Muscle of back (tissue), 11 donors: ENCODE measurements around the gene CIP2A. TPM values are rescaled to one million over a fixed set of nuclear protein-coding genes. Genes with fewer than 3 reads are reported as not detected.

Experiments used
- DNase-seq, 3 donors: peaks; one replicate each; pipeline versions ENCODE4 v3.0.0 to v3.0.0-alpha.2; 2013
- polyA plus RNA-seq, 10 donors: library from polyadenylated mRNA; unstranded; fragments of 120-200 nt; gene quantifications; one replicate each; pipeline ENCODE4 v1.2.1, GENCODE V29; 2013; ENCODE audit not compliant: insufficient read length in 10 of 10

CIP2A gene
- polyA plus RNA-seq, 10 donors, result 7.9 to 12.0 (median 9.9) TPM

DNA sequence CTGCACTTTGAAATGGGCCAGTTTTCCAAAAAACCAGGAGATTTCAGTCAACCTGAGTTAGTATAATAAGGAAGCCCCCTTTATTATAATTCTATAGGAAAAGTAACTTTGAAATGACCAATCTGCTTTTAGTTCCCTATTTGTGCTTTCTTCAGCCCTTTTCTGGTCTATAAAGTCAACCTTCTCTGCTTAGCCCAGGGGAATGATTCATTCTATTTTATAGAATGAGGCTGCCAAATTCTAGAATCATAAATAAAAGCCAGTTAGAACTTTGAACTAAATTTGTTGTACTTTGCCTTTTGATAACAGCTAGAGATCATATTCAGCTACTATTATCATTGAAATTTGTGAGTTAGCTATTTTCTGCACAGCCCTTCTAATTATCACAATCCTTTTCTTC is 24.7 kb downstream of the CIP2A start:
- no peak for DNase-seq

DNA sequence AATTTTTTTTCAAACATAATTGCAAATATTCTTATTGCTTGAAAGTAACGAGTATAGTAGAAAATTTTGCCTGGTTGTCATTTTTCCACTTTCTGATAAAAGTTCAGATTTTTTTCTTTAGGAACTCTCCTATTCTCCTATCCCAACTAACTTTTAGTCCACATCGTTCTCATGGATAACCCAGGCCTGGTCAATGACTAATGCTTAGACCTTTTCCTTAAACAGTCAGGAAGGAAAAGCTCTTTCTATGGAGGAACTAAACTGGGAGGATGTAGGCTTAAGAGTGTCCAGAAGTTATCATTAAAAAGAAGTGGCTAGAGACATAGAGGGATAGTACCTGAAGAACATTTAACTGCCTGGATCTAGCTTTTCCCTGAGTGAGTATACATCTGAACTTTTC is 26.7 kb downstream of the CIP2A start:
- DNase-seq, result no peak

DNA sequence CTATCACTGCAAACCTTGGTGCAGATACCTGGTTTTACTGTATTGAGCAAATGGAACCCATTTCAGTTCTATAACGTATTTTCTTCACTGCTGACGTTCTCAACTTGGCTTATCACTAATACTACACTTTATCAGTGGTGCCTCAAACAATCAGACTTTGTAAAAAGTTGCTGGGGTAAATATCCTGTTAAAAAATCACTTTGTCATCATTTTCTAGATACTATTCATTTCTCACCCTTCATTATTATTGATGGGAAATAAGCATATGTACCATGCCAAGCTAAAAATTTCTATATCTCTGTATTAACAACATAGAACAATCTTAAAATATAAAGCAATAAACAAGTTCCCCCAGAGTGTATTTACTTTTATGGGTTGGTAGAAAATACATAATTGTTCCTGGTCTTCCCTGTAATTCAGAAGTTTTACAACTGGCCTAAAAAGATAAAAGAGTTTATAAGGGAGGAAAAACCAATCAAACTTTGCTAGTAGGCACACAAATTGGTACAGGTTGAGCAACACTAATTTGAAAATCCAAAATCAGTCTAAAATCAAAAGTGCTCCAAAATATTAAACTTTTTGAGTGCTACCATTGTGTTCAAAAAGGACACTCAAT is 33.2 kb downstream of the CIP2A start:
- no peak for DNase-seq

DNA sequence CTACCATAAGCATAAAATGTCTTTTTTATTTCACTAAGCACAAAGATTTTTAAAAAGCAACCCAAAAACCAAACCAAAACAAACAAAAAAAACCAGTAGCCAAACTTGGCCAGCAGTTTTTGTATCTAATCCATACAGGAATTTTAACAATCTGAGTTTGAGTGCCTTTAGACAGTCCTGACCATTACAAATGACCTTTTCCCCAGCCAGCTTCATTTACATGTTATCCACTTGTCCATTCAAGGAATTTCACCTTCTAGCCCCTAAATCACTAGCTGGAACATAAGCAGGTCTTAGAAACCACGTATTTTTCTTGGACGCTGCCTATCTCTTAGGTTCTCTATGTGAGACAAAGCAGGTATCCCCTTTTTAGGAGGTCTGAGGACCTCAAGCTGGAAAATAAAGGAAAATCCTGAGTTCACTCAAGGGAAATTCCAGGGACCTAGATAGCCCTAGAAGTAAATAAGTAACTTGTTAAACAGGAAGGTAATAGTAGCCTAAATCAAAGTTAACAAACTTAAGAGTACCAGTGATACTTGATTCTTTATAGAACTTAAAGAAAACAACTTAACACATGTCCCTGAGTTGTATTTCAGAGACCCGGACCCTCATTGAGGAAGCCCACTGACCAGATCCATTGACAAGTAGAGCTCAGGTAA is 34.2 kb downstream of the CIP2A start:
- DNase-seq, result no peak

DNA sequence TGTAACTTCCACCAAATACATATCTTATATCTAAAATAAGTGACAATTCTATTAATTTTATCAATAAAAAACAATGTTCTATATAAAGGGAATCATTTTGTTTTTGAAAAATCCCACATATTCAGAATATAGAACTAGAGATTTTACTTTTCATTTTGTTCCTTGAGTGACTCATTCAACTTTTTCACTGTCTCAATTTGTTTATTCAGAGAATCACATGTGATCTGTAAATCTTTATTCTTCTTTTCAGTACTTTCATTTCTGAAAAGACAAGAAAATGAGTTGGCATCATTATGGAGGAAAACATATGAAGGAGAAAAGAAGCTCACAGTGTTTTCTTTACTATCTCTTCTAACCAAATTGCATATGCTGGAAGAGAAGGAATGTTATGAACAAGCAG is 35.0 kb downstream of the CIP2A start:
- DNase-seq, result no peak

DNA sequence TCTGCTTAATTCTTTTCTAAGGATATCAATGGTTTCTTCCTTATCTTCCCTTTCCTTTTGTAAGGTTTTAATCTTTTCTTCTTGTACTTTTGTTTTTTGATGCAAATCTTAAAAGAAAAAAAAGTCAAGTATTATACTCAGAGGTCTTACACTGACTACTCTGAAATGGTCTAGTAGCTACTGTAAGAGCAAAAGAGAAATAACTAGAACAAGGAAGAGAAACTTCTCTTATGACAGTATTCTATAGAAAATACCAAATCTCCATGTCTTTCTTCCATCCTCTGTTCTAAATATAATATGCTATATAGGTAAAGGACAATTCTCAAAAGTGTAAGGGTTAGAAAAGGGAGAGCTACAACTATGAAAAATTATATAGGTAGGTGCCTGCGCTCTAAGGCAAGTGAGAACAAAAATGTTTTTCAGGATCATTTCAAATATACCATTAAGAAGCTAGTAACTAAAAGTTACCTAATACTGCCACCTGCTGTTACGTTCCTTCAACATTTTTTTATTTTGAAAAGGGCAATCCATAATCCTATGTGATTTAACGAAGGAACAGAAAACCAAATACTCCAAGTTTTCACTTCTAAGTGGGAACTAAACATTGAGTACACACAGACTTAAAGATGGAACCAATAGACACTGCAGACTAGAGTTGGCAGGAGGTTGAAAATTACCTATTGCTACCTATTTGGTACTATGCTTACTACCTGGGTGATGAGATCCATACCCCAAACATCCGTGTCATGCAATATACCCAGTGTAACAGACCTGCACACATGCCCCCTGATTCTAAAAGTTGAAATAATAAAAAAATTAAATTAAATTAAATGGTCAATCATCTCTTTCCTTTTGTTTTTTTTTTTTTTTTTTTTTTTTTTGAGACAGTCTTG is 36.7 kb downstream of the CIP2A start:
- peak; percentile 41 to 70 (median 52) for DNase-seq

DNA sequence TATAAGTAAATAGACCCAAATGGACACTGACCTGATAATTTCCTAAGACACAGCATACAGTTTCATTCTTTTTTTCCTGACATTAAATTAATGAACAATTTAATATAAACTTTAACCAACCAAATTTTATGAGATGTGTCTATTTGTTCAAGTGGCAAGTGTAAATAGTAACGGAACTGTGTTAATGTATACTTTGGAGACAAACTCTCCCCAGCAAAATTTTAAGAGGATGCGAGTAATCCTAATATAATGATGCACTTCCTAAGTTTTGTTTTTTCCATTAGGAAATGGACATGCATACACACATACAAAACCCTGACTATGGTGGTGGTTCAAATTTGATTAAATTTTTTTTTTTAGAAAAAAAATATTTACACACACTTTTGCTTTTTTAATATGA is 40.4 kb downstream of the CIP2A start:
- DNase-seq, result no peak

DNA sequence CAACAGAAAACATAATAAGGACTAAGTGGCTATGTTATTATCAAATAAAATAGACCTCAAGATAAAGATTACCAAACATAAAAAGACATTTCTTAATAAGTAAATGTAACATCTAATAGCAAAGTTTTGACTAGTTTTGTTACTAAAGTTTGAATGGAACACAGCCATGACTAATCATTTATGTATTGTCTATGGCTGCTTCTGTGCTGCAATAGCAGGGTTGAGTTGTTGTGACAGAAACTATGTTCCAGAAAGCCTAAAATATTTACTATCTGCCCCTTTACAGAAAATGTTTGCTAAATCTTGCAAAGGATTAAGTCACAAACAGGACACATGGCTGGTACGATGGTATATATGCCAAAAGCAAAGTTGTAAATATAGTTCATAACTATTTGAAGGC is 40.9 kb downstream of the CIP2A start:
- DNase-seq, result no peak

DNA sequence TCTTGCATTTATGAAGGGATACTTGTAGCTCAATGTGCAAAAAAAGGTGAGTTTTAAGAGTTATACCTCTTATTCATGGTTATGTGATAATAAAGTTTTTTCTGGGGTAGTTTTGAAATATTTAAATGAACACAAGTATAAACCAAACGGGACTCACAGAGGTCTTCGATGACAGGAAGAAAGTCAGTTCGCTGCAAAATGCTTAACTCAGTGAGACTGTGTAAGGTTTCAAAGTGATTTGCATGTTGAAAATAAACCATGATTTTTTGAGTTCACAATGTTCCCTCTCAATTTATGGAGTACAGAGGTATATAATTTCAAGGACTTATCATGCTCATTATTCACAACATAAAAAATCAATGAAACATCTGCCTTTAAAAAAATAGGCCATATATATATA is 42.5 kb downstream of the CIP2A start:
- DNase-seq, result no peak

DNA sequence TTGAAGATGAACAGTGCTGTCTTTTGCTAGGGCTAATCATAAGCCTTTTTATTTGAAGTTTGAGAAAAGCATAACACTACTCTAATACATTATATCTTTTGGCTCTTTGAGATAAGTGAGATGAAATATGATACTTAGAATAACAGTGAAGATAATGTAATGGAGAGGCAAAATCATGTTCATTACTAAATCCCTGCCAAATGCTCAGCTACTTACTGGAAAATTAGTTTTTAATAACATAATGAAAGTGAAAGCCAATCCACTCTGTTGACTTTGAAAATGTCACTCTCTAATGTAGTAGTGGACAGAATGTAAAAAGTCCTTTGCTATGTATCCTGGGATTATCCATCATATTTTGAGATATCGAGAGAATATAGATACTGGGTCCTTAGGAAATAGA is 43.0 kb downstream of the CIP2A start:
- no peak for DNase-seq

DNA sequence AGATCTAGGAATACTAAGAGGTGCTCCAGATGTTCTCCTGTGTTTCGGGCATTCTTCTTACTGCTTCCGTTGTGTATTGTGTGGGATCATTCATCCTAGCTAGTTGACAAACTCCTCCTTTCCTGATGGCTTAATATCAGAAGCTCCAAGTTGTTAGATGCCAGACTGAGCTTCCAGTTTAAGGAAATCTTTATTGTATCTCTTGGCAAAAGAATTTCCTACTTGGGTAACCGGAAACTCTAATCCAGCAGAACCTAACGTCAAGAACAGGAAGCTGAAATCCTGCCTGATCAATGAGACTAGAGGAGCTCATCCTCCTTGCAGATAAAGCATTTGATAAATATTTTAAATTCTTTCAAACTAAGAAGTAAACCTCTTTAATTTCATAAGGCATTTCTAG is 51.2 kb downstream of the CIP2A start:
- DNase-seq, result no peak

DNA sequence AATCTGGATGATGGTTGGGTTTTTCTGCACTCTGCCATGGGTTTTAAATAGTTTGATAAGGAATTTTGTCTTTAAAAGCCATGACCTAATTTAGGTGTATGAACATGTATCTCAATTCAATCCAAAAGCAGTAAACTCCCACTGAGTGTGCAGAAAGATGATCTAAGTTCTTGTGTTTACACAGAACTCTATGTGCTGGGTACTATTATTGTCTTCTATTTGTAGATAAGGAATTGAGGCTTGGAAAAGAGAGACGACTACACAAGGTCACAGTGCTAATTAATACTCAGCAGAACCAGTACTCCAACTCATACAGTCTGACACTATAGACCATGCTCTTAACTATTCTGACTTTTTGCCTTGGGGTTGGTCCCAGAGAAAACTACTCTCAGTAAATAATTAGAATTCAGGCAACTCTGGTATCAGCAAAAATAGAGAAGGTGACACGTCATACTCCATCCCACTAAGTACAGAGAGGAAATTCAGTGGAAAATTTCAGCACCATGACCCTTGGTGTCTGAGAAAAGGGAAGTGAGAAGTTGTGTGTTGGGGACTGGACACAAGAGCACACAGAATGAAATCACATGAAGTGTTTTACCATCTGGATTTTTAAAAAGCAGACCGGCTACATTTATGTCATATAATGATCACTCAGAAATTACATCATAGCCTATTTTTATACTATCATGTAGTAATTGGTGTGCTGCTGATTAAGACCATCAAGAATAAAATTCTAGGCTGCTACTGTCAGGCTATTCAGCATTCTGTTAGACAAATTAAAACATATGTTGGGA is 60.6 kb downstream of the CIP2A start:
- DNase-seq, result peak; percentile 7 to 30 (median 14)

DNA sequence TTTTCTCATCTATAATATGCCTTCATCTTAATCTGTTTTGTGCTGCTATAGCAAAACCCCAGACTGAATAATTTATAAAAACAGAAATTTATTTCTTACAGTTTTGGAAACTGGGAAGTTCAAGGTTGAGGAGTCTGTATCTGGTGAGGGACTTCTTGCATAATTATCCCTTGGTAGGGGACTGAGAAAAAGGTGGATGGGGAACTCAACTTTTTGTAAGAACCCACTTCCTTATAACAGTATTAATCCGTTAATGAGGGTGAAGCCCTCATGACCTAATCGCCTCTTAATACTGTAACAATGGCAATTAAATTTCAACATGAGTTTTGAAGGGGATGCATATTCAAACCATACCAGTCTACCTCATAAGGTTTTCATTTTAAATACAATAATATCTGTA is 61.4 kb downstream of the CIP2A start:
- no peak for DNase-seq

DNA sequence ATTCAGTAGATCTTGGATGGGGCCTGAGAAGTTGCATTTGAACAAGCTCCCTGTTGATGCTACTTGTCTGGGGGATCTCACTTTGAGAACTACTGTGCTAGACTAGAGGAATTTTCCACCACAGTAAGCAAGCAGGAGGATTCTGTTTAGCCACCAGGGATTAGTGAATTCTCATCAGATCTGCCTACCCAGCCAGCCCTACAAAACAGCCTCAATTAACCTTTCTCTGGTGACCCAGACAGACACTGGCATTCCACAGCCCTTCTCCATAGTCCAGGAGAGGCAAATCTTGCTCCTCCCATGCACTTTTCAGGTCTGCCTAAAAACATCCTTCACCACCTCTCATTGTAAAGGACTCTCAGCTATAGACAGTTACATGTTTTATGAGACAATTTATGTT is 62.1 kb downstream of the CIP2A start:
- no peak for DNase-seq

DNA sequence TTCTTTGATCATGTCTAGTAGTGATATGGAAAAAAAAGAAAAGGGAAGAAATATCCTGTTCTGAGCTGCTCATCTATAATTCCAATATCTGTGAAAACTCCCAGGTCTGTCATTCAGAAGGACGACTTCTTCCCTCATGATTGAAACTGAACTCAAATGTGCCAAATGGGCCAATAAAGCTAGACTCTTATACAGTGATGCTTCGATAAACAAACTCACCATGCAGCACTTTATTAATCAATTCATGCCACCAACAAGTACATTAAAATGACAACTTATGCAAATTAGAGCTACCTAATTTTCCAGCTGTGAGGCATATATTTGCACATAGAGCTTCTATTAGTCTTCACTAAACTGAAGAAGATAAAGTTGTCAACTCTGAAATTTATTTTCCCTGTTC is 63.3 kb downstream of the CIP2A start:
- no peak for DNase-seq

DNA sequence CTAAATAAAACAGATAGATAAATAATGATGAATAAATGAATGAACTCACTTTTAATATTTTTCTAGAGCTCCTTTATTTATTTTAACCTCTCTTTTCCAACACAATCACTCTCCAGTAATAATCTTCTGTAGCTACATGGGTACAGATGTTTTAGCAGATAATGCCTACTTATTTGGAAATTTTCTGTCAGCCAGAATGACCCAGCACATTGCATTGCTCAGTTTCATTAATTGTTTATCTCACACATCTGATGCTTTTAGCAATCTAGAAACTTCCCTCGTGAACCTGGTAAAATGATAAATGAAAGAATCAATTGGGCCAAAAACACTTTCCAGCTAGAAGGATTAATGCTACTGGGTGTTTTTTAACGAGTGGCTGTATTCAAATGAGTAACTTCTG is 64.0 kb downstream of the CIP2A start:
- DNase-seq, result no peak

DNA sequence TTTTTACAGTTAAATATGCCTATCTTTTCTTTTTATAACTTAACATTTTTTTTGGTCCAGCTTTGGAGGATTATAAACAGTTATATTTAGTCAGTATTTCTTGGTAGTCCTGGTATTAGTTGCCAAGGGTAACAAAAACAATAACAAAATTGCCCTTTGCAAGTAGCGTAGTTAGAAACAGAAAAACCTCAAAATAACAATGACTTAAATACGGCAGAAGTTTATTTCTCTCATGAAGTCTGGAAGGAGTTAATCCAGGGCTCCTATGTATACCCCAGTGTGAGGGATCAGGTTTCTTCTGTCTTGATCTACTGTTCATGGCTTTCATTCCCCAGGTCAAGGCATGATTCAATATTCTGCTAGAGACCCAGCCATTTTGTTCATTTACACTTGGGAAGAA is 64.7 kb downstream of the CIP2A start:
- peak in 2 of 3 donors; percentile 13 for DNase-seq

DNA sequence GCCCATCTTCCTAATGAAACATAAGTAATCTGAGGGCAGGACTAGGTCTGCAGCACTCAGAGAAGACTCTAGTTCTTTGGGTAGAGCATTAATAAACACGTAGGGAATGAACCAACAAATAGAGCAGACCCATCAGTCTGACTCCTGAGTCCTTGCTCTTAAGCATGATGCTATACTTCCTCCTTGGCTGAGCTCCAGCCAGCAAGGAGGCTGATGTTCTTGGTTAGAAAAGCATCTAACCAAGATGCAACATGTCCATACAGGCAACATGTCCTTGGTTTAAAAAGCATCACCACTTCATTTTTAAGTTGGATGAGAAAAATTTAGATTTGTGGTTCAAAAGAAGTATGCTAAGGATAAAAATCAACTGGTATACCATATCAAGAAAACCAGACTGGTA is 70.3 kb downstream of the CIP2A start:
- DNase-seq, result peak in 1 of 3 donors; percentile 6

DNA sequence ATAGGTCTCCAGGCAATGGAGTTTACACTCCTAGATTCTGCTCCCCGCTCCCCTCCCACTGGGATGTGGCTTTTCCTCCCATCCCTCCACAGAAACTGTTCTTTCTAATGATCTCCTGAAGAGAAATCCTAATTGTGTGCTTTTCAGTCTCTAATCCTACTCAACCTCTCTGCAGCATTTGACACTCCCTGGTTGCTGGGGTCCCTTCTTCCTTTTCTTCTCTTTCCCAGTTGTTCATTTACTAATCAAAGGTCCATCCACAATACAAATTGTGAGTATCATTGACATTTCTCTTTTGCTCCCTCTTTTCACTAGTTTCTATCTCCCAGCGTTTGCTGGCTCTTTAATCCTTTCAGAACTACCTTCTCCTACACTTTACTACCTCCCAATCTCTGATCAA is 72.4 kb downstream of the CIP2A start:
- DNase-seq, result no peak

DNA sequence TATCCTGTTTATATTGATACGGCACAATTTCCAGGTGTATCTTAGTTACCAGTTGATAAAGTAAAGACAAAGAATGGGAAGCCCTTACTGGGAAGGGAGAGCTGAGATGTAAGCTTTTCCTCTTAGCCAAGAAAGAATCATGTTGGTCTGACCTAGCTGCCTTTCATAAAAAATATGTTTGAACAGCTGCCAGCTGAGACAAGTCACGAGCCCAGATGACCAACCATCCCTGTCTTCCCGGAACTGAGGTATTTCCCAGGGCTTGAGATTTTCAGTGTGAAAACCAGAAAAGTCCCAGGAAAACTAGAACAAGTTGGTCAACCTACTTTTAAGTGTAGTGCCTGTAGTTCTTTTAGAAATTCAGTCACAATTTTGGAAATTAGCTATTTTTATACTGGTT is 75.3 kb downstream of the CIP2A start:
- no peak for DNase-seq

DNA sequence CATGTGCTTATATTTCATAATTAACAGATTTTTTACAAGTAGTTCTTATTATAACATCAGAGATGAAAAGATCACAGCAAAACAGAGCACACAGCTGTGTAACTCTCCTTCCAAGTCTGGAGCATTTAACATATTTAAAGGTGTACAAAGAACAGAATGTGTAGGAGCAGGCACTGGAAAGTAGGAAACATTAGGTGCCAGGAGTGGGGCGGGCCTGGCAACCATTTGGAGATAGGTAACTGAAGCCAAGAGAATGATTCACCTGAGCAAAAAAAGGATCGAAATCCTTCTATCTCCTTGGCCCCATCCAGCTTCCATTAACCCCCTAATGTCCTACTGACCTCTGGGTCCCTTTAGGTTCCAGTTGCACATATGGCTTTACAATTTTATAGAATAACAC is 76.6 kb downstream of the CIP2A start:
- DNase-seq, result no peak

DNA sequence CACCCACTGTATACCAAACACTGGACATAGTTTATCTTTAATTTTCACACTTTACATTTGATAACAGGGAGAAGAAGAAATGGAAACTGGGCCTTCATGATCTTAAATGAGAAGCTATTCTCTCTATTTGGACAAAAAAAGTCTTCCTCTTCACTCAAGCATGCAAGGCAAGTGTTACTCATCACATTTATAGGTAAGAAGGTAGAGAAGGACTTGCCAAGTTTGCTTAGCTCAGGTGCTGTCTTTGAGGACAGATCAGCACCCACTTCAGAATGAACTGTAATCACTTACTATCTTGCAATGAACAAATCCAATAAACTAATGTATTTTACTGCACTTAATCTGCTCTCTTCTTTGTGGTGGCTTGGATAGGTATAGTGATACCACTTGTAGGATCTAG is 77.7 kb downstream of the CIP2A start:
- DNase-seq, result no peak
